K562 (cell line): ENCODE measurements around the gene SOCS3. TPM values are rescaled to one million over a fixed set of nuclear protein-coding genes. Genes with fewer than 3 reads are reported as not detected.

ENCODE experiments used
- ATF7 ChIP-seq: fragments of 450-650 bp; IDR thresholded peaks from 2 replicates; pipeline ENCODE4 v1.7.1; 2014; ENCODE audit warnings: mild to moderate bottlenecking, moderate library complexity
- CBX3 ChIP-seq, 2 experiments: IDR thresholded peaks; 1 replicate in 1 of 2; 2 replicates in 1 of 2; pipeline ENCODE4 v1.6.1; 2012; ENCODE audit warnings: inconsistent platforms in 2 of 2, low read length in 2 of 2, borderline replicate concordance in 1 of 2, control low read depth in 1 of 2
- CXXC5 ChIP-seq: fragments of 250-450 bp; sonication (Bioruptor Pico); IDR thresholded peaks from 2 replicates; pipeline ENCODE4 v1.8.0; 2022; ENCODE audit warnings: inconsistent platforms, mild to moderate bottlenecking, moderate library complexity
- FOXM1 ChIP-seq, 2 experiments: fragments of 450-650 bp in 1 of 2; sonication (generic) in 1 of 2; formaldehyde crosslinking in 1 of 2; IDR thresholded peaks; 2 replicates each; pipeline versions ENCODE4 v1.6.1 to v1.9.0; 2017 to 2022; ENCODE audit warnings: low read depth in 2 of 2, mild to moderate bottlenecking in 2 of 2, missing genetic modification reagents in 1 of 2, moderate library complexity in 1 of 2
- GTF2F1 ChIP-seq: IDR thresholded peaks from 2 replicates; pipeline ENCODE4 v1.6.1; 2011; ENCODE audit warnings: low read depth, low read length, improper control_type of control experiment
- ILK ChIP-seq: fragments of 450-650 bp; IDR thresholded peaks from 2 replicates; pipeline ENCODE4 v1.6.1; 2016; ENCODE audit warnings: missing genetic modification characterization, low read depth, mild to moderate bottlenecking, missing compliant biosample characterization, moderate library complexity, borderline replicate concordance
- KLF16 ChIP-seq: IDR thresholded peaks from 2 replicates; pipeline ENCODE4 v1.6.1; 2016; ENCODE audit warnings: antibody characterized with exemption
- MED1 ChIP-seq: sonication (generic); formaldehyde crosslinking; IDR thresholded peaks from 2 replicates; pipeline ENCODE4 v1.8.1; 2023; ENCODE audit warnings: missing genetic modification reagents, borderline replicate concordance
- NONO ChIP-seq, 2 experiments: fragments of 200-400 bp in 1 of 2; fragments of 450-650 bp in 1 of 2; formaldehyde crosslinking in 1 of 2; IDR thresholded peaks; 2 replicates each; pipeline ENCODE4 v1.6.1; 2017; ENCODE audit warnings: low read depth in 2 of 2, mild to moderate bottlenecking in 2 of 2, moderate library complexity in 2 of 2, low read length in 1 of 2
- NR1H2 ChIP-seq: sonication (generic); formaldehyde crosslinking; IDR thresholded peaks from 2 replicates; pipeline ENCODE4 v1.4.0; 2020; ENCODE audit warnings: mild to moderate bottlenecking, missing genetic modification reagents
- NR3C1 ChIP-seq: sonication (generic); formaldehyde crosslinking; IDR thresholded peaks from 2 replicates; pipeline ENCODE4 v1.8.1; 2022; ENCODE audit warnings: missing genetic modification reagents
- POU5F1 ChIP-seq: fragments of 150-350 bp; IDR thresholded peaks from 2 replicates; pipeline ENCODE4 v1.6.1; 2014; ENCODE audit warnings: borderline replicate concordance, low read length, low read depth, mild to moderate bottlenecking; ENCODE audit not compliant: partially characterized antibody
- PTBP1 ChIP-seq: fragments of 200-400 bp; formaldehyde crosslinking; IDR thresholded peaks from 2 replicates; pipeline ENCODE4 v1.6.1; 2017; ENCODE audit warnings: low read depth, low read length
- RBM39 ChIP-seq: fragments of 200-400 bp; formaldehyde crosslinking; optimal IDR thresholded peaks from 2 replicates; pipeline ENCODE3; 2018; ENCODE audit warnings: low read depth, low read length
- TAF7 ChIP-seq: fragments of 450-650 bp; IDR thresholded peaks from 2 replicates; pipeline ENCODE4 v1.6.1; 2016; ENCODE audit warnings: missing genetic modification characterization, missing compliant biosample characterization
- TRIM28 ChIP-seq: fragments of 450-650 bp; IDR thresholded peaks from 2 replicates; pipeline ENCODE4 v1.6.1; 2017
- ZBTB17 ChIP-seq: fragments of 450-650 bp; formaldehyde crosslinking; IDR thresholded peaks from 2 replicates; pipeline ENCODE4 v1.4.0; 2020; ENCODE audit warnings: mild to moderate bottlenecking
- ZFPM2 ChIP-seq: fragments of 250-450 bp; sonication (Bioruptor Pico); IDR thresholded peaks from 2 replicates; pipeline ENCODE4 v1.5.1; 2022; ENCODE audit warnings: mild to moderate bottlenecking
- ZNF518B ChIP-seq: fragments of 250-450 bp; sonication (Bioruptor Pico); IDR thresholded peaks from 2 replicates; pipeline ENCODE4 v1.5.0; 2021; ENCODE audit warnings: mild to moderate bottlenecking, moderate library complexity
- ZNF583 ChIP-seq: fragments of 250-450 bp; sonication (Bioruptor Pico); IDR thresholded peaks from 2 replicates; pipeline ENCODE4 v1.4.0; 2020
- polyA plus RNA-seq, 8 experiments: library from polyadenylated mRNA; depleted of rRNA in 4 of 8; stranded (reverse) in 5 of 8; unstranded in 3 of 8; fragments of >200 nt; fragmentation: Nextera tagmentation in 2 of 8; fragmentation: Illumina TruSeq in 1 of 8; extraction: Ambion mirVana in 2 of 8; extraction: Trizol in 1 of 8; gene quantifications; 2 replicates each; pipeline versions ENCODE4 v1.2.1 to v1.2.3, GENCODE V29; 2011 to 2014; ENCODE audit warnings: inconsistent platforms in 1 of 8, missing spikeins in 1 of 8
- total RNA-seq, 7 experiments: library from RNA; depleted of rRNA in 6 of 7; stranded (reverse); fragments of >200 nt in 6 of 7; fragmentation: Illumina TruSeq in 2 of 7; extraction: Trizol in 2 of 7; gene quantifications; 2 replicates each; pipeline versions ENCODE4 v1.2.1 to v1.2.3, GENCODE V29; 2011 to 2021; ENCODE audit warnings: low replicate concordance in 1 of 7
- TF ChIP-seq, protein P1 (sequence below): fragments of 450-650 bp; IDR thresholded peaks from 2 replicates; pipeline ENCODE4 v1.6.1; 2017; ENCODE audit warnings: antibody characterized with exemption
- TF ChIP-seq, protein P2 (sequence below): sonication (generic); formaldehyde crosslinking; IDR thresholded peaks from 2 replicates; pipeline ENCODE4 v1.8.0; 2022; ENCODE audit warnings: mild to moderate bottlenecking, missing genetic modification reagents
- TF ChIP-seq, protein P3 (sequence below): fragments of 250-450 bp; sonication (Bioruptor Pico); IDR thresholded peaks from 2 replicates; pipeline ENCODE4 v1.8.0; 2022; ENCODE audit warnings: moderate library complexity, mild to moderate bottlenecking, inconsistent platforms

Gene SOCS3
- total and polyA plus RNA-seq, 9 of the 15 experiments (the other 6 are each of a cell fraction or from before 2014, with no cell fraction given): 0.56 to 38.9 (median 13.7) TPM

DNA sequence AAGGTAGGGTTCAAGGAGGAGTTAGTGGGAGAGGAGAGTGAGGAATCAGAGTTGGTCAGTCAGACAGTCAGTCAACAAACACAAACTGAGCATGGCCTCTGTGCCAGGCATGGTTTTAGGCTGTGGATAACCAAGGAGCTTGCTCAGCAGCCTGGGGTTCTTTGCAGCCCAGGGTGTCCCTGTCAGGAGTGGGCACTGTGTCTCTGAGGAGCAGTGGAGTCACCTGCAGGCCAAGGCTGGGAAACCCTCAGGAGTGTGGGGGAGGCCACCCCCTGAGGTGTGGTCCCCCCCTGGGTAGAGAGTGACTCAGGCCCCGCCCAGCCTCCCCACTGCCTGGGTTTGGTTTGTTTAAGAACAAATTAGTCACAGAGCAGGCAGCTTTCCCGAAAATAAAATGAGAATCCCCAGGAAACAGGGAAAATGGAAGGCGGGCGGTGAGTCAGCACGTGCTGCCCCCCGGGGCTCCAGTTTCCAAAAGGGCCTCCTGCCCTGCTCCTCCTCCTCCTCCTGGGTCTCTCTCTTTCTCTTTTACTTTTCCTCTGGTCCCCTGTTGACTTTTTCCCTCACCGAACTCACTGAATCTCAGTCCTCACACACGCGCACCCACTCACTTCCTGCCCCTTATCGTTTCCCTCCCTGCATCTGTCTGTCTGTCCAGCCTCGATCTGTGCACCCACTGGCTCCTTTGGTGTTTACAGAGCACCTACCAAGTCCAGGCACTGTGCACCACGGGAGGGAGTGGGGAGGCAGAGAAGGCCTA is 44.3 kb downstream of the SOCS3 start (continued):
- TF ChIP-seq, protein P1, sequence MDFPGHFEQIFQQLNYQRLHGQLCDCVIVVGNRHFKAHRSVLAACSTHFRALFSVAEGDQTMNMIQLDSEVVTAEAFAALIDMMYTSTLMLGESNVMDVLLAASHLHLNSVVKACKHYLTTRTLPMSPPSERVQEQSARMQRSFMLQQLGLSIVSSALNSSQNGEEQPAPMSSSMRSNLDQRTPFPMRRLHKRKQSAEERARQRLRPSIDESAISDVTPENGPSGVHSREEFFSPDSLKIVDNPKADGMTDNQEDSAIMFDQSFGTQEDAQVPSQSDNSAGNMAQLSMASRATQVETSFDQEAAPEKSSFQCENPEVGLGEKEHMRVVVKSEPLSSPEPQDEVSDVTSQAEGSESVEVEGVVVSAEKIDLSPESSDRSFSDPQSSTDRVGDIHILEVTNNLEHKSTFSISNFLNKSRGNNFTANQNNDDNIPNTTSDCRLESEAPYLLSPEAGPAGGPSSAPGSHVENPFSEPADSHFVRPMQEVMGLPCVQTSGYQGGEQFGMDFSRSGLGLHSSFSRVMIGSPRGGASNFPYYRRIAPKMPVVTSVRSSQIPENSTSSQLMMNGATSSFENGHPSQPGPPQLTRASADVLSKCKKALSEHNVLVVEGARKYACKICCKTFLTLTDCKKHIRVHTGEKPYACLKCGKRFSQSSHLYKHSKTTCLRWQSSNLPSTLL: no peak
- no peak for TF ChIP-seq NR3C1 (CRISPR knock-in tag)
- TF ChIP-seq, protein P2, sequence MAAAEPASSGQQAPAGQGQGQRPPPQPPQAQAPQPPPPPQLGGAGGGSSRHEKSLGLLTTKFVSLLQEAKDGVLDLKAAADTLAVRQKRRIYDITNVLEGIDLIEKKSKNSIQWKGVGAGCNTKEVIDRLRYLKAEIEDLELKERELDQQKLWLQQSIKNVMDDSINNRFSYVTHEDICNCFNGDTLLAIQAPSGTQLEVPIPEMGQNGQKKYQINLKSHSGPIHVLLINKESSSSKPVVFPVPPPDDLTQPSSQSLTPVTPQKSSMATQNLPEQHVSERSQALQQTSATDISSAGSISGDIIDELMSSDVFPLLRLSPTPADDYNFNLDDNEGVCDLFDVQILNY (CRISPR knock-in tag): no peak
- peak; percentile 56; the same call in 1 of the 2 replicates for TF ChIP-seq FOXM1 (IDR thresholded peaks at IDR 0.05; ENCODE audit: low read depth)
- TF ChIP-seq FOXM1 (CRISPR knock-in tag; IDR thresholded peaks at IDR 0.05; ENCODE audit: low read depth): no peak
- TF ChIP-seq ZBTB17 (CRISPR knock-in tag): no peak
- TF ChIP-seq CBX3 (IDR thresholded peaks at IDR 0.05; ENCODE audit: borderline replicate concordance in 1 of 2, low read length in 2 of 2): no peak
- TF ChIP-seq ATF7: no peak
- no peak for TF ChIP-seq MED1 (CRISPR knock-in tag)
- no peak for TF ChIP-seq ZFPM2 (CRISPR knock-in tag)
- no peak for TF ChIP-seq ILK
- TF ChIP-seq TRIM28: no peak
- TF ChIP-seq, protein P3, sequence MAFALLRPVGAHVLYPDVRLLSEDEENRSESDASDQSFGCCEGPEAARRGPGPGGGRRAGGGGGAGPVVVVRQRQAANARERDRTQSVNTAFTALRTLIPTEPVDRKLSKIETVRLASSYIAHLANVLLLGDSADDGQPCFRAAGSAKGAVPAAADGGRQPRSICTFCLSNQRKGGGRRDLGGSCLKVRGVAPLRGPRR (CRISPR knock-in tag): no peak
- TF ChIP-seq PTBP1: no peak
- TF ChIP-seq ZNF518B (CRISPR knock-in tag): no peak
- TF ChIP-seq KLF16: peak; percentile 46
- TF ChIP-seq TAF7 (tag): peak; percentile 5; the same call in 1 of the 2 replicates
- no peak for TF ChIP-seq NR1H2
- no peak for TF ChIP-seq POU5F1
- no peak for TF ChIP-seq ZNF583 (CRISPR knock-in tag)
- no peak for TF ChIP-seq GTF2F1
- no peak for TF ChIP-seq NONO (IDR thresholded peaks at IDR 0.05; ENCODE audit: low read depth in 2 of 2, low read length in 1 of 2)
- peak; percentile 48; the same call in 1 of the 2 replicates for TF ChIP-seq CXXC5 (CRISPR knock-in tag)
- TF ChIP-seq RBM39: no peak
